Cardiac muscle cell (in vitro differentiated cells and primary cell): ENCODE data around the gene ZDHHC18. TPM values are rescaled to one million over a fixed set of nuclear protein-coding genes. Genes with fewer than 3 reads are reported as not detected.

Source experiments
- DNase-seq, 2 donors: peaks; one replicate each; pipeline versions ENCODE4 v3.0.0 to v3.0.0-alpha.2; 2010 to 2017; ENCODE audit warnings: low read depth in 1 of 2, low spot score in 1 of 2
- H3K27ac ChIP-seq: fragments of 200-600 bp; sonication (generic); 2 replicates; pipeline ENCODE4 v1.5.1; 2016
- H3K27me3 ChIP-seq: fragments of 200-600 bp; sonication (generic); 2 replicates; pipeline ENCODE4 v1.6.0; 2016; ENCODE audit warnings: control low read depth
- H3K36me3 ChIP-seq: fragments of 200-600 bp; sonication (generic); 2 replicates; pipeline ENCODE4 v1.5.1; 2016; ENCODE audit warnings: control low read depth
- H3K4me1 ChIP-seq: fragments of 200-600 bp; sonication (generic); 2 replicates; pipeline ENCODE4 v1.8.1; 2017; ENCODE audit warnings: low read depth, mild to moderate bottlenecking, mixed run types
- H3K4me3 ChIP-seq: fragments of 200-600 bp; sonication (generic); 2 replicates; pipeline ENCODE4 v1.5.1; 2016; ENCODE audit warnings: mild to moderate bottlenecking
- H3K9me3 ChIP-seq: fragments of 200-600 bp; sonication (generic); 2 replicates; pipeline ENCODE4 v1.5.1; 2017; ENCODE audit warnings: low read depth, mild to moderate bottlenecking, control low read depth
- polyA plus RNA-seq: library from polyadenylated mRNA; unstranded; fragments of >200 nt; fragmentation: Nextera tagmentation; extraction: Ambion mirVana; gene quantifications from 2 replicates; pipeline ENCODE4 v1.2.1, GENCODE V29; 2016
- total RNA-seq: library from RNA; depleted of rRNA; stranded (reverse); fragments of >200 nt; gene quantifications from 2 replicates; pipeline ENCODE4 v1.2.3, GENCODE V29; 2016
- TF ChIP-seq, protein P1 (sequence below): IDR thresholded peaks from 2 replicates; pipeline ENCODE4 v1.5.1; 2012; ENCODE audit warnings: low read depth, mild to moderate bottlenecking, low read length

The ZDHHC18 gene
- total and polyA plus RNA-seq, 2 experiments from 2014 or later = 16.1 to 16.6 TPM

DNA sequence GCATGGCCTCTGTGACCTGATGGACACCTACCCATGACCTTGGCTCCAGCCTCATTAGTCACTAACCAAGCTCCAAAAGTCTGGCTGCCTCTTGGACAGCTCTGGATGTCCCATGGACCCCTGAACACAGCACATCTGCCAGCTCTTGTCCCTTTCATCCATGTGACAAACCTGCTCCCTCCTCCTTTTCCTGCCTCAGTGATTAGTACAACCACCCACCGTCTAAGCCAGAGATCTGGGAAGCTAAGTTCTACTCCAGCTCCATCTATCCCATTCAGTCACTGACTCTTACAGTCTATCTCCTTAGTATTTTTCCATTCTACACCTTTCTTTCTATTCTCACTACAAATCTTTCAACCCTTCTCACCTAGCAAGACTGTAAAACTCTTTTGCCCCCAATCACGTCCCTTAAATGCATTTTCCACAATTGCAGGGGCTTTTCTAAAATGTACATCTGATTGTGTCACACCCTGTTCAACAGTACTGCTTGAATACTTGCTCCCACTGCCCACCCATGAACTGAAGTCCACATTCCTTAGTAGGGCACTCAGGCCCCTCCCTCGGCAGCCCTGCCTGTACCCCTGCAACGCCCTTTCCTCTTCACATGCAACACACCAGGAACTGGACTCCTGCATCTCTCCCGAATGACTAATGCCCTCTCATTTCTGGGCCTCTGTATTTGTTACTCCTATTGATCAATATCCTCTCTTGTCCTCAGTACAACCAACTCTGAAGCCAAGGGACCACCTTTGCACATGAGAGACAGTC, 56.4 kb downstream of the ZDHHC18 start:
- no peaks in the 10 kb centered on the region for H3K27me3 ChIP-seq
- peaks cover 41% of the 10 kb centered on the region for H3K36me3 ChIP-seq
- no peaks in the 10 kb centered on the region for H3K9me3 ChIP-seq
- no peaks in the 10 kb centered on the region for H3K4me1 ChIP-seq
- TF ChIP-seq, protein P1, sequence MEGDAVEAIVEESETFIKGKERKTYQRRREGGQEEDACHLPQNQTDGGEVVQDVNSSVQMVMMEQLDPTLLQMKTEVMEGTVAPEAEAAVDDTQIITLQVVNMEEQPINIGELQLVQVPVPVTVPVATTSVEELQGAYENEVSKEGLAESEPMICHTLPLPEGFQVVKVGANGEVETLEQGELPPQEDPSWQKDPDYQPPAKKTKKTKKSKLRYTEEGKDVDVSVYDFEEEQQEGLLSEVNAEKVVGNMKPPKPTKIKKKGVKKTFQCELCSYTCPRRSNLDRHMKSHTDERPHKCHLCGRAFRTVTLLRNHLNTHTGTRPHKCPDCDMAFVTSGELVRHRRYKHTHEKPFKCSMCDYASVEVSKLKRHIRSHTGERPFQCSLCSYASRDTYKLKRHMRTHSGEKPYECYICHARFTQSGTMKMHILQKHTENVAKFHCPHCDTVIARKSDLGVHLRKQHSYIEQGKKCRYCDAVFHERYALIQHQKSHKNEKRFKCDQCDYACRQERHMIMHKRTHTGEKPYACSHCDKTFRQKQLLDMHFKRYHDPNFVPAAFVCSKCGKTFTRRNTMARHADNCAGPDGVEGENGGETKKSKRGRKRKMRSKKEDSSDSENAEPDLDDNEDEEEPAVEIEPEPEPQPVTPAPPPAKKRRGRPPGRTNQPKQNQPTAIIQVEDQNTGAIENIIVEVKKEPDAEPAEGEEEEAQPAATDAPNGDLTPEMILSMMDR = no peak
- H3K27ac ChIP-seq = no peak overlapping the region
- H3K4me3 ChIP-seq = no peak overlapping the region
- DNase-seq = no peak

DNA sequence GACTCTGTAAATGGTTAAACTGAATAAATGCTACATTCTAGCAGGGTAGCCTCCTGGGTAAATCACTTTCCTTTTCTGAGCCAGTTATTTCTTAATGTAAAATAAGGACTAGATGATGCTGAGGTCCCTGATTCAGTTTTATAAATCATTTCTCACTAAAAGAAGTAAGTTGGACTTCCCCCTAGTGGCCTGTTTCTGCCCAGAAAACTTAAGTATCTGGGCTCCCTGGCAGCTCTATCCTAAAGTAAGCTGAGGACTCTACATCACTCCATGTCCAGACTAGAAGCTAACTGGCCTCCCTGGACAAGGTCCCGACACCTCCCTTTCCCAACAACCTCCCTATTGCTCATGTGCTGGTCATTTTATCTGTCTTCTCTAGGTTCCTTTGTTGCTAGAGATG, 60.6 kb downstream of the ZDHHC18 start:
- Histone ChIP-seq H3K36me3 (peaks cover 36% of the 10 kb centered on the region), H3K27me3 (no peaks in the 10 kb centered on the region), H3K27ac (no peak overlapping the region), H3K4me1 (peaks cover 6% of the 10 kb centered on the region), H3K9me3 (no peaks in the 10 kb centered on the region), H3K4me3 (no peak overlapping the region)
- DNase-seq = peak in 1 of 2 donors; percentile 61
- TF ChIP-seq, protein P1 = peak; percentile 58

DNA sequence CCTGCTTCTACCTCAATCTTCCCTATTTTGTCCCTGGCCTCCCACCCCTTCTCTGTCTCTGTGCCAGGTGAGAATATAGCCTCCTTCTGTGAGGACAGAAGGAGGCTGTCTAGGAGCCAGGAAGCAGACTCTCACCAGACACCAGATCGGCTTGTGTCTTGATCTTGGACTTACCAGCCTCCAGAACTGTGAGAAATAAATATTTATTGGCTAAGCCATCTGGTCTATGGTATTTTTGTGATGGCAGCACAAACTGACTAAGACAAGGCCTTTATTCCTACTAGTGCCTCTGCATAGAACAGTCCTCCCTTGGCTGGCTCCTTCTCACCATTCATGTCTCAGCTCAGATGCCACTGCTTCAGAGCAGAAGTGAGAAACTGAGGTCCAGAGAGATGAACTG, 61.7 kb downstream of the ZDHHC18 start:
- Histone ChIP-seq H3K27ac (no peak overlapping the region), H3K36me3 (peaks cover 29% of the 10 kb centered on the region), H3K9me3 (no peaks in the 10 kb centered on the region), H3K4me3 (no peak overlapping the region), H3K27me3 (no peaks in the 10 kb centered on the region), H3K4me1 (peaks cover 6% of the 10 kb centered on the region)
- no peak for DNase-seq
- TF ChIP-seq, protein P1 = no peak

DNA sequence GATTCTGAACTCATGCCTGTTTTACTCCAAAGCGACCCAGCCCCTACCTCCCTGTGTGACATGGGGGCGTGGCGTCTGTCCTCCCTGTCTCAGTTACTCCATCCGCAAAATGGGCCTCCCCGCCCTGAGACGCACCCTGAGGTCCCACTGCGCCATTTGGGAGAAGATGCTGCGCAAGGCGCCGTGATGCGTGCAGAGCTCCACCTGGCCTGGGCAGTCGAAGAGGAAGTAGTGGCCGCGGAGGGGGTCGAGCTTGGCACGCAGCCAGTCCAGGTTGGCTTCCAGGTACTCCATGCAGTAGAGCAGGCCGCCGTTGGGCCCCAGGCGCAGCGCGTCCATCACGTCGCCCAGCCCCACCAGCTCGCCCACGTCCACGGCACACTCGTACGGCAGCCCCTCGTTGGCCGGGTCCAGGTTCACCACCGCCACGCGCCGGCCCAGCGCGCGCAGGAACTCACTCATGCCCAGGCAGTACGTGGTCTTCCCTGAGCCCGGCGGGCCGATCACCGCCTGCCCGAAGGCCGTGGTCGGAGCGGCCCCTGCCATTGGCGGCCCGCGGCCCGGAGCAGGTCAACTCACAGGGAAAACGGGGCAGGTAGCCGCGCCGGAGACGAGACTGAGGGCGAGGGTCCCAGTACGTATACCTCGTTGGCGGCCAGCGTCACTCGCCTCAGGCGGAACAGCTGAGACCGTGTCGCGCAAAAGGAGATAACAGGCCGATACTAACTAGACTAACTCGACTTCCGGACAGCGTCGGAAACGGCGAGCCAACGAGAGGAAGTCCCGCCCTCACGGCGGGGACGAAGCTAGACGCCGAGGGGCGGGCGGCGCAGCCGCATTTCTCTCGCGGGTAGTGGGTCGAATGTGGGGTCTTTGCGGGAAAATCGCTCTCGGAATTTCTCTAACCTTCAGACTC, 63.3 kb downstream of the ZDHHC18 start, which contains the start of gene GPN2:
GPN2 (minus strand) TSS at position 733 of the 916 bp plus-strand sequence; CDS start at position 546, 187 bp downstream.
- DNase-seq = peak; percentile 76 to 87
- Histone ChIP-seq H3K27me3 (no peaks in the 10 kb centered on the region), H3K9me3 (no peaks in the 10 kb centered on the region), H3K4me1 (peaks cover 6% of the 10 kb centered on the region), H3K4me3 (peak within 1 kb of the TSS; percentile 84), H3K36me3 (peaks cover 21% of the 10 kb centered on the region), H3K27ac (peak within 1 kb of the TSS; percentile 96)
- TF ChIP-seq, protein P1 = no peak

DNA sequence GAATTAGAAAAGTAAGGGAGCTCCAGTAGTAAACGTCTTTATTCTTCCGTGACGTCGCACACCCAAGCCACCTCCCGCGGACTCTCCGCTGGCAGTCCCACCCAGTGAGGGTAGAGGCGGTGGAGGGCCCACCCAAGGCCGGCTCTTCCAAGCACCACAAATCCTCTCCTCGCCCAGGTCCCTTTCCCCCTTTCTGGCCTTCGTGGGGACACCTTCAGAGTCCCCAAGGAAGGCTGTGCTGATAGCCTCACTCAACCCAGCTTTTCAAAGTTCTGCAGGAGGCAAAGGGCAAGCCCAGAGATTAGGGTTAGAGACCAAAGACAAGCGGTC, 63.9 kb downstream of the ZDHHC18 start:
- Histone ChIP-seq H3K9me3 (no peaks in the 10 kb centered on the region), H3K36me3 (peaks cover 19% of the 10 kb centered on the region), H3K4me3 (peak overlapping the region; percentile 84), H3K4me1 (peaks cover 6% of the 10 kb centered on the region), H3K27ac (peak overlapping the region; percentile 96), H3K27me3 (no peaks in the 10 kb centered on the region)
- TF ChIP-seq, protein P1 = no peak
- no peak for DNase-seq
